HepG2 (cell line): ENCODE measurements around the gene GNL2. TPM values are rescaled to one million over a fixed set of nuclear protein-coding genes. Genes with fewer than 3 reads are reported as not detected.

ENCODE experiments used
- GATAD1 ChIP-seq: IDR thresholded peaks from 2 replicates; pipeline ENCODE4 v1.6.1; 2016; ENCODE audit warnings: missing genetic modification reagents, missing compliant biosample characterization
- IRF1 ChIP-seq: sonication (generic); formaldehyde crosslinking; IDR thresholded peaks from 2 replicates; pipeline ENCODE4 v1.4.0; 2020; ENCODE audit warnings: low read depth, mild to moderate bottlenecking, missing genetic modification reagents
- JUN ChIP-seq: sonication (generic); formaldehyde crosslinking; IDR thresholded peaks from 2 replicates; pipeline ENCODE4 v1.4.0; 2020; ENCODE audit warnings: mild to moderate bottlenecking, missing genetic modification reagents
- NFATC3 ChIP-seq: sonication (generic); formaldehyde crosslinking; IDR thresholded peaks from 2 replicates; pipeline ENCODE4 v1.5.1; 2020; ENCODE audit warnings: mild to moderate bottlenecking, missing genetic modification reagents
- PATZ1 ChIP-seq: sonication (generic); formaldehyde crosslinking; IDR thresholded peaks from 2 replicates; pipeline ENCODE4 v1.4.0; 2020; ENCODE audit warnings: missing genetic modification reagents
- PITX1 ChIP-seq: sonication (generic); formaldehyde crosslinking; IDR thresholded peaks from 2 replicates; pipeline ENCODE4 v1.5.1; 2020; ENCODE audit warnings: mild to moderate bottlenecking, missing genetic modification reagents
- RELA ChIP-seq: sonication (generic); formaldehyde crosslinking; IDR thresholded peaks from 2 replicates; pipeline ENCODE4 v1.4.0; 2020; ENCODE audit warnings: missing genetic modification reagents
- SIX4 ChIP-seq: sonication (generic); formaldehyde crosslinking; IDR thresholded peaks from 2 replicates; pipeline ENCODE4 v1.4.0; 2020; ENCODE audit warnings: missing genetic modification reagents
- TCF12 ChIP-seq, 2 experiments: fragments of 450-650 bp in 1 of 2; sonication (generic) in 1 of 2; formaldehyde crosslinking in 1 of 2; IDR thresholded peaks; 2 replicates each; pipeline versions ENCODE4 v1.6.1 to v1.8.0; 2017 to 2022; ENCODE audit warnings: antibody characterized with exemption in 1 of 2, mild to moderate bottlenecking in 1 of 2, missing genetic modification reagents in 1 of 2, moderate library complexity in 1 of 2
- YY1 ChIP-seq: IDR thresholded peaks from 2 replicates; pipeline ENCODE4 v1.6.1; 2011; ENCODE audit warnings: low read length, low read depth, moderate library complexity, mild to moderate bottlenecking; ENCODE audit not compliant: insufficient read depth, insufficient replicate concordance
- ZC3H13 ChIP-seq: sonication (generic); formaldehyde crosslinking; IDR thresholded peaks from 2 replicates; pipeline ENCODE4 v1.8.1; 2023; ENCODE audit warnings: mild to moderate bottlenecking, missing genetic modification reagents, moderate library complexity
- ZNF230 ChIP-seq: sonication (generic); formaldehyde crosslinking; IDR thresholded peaks from 2 replicates; pipeline ENCODE4 v1.4.0; 2020; ENCODE audit warnings: mild to moderate bottlenecking, missing genetic modification reagents
- ZNF317 ChIP-seq: sonication (generic); formaldehyde crosslinking; IDR thresholded peaks from 2 replicates; pipeline ENCODE4 v1.5.0; 2020; ENCODE audit warnings: mild to moderate bottlenecking, missing genetic modification reagents
- ZNF510 ChIP-seq: sonication (generic); formaldehyde crosslinking; IDR thresholded peaks from 2 replicates; pipeline ENCODE4 v1.4.0; 2020; ENCODE audit warnings: low read depth, mild to moderate bottlenecking, missing genetic modification reagents
- ZNF550 ChIP-seq: sonication (generic); formaldehyde crosslinking; IDR thresholded peaks from 2 replicates; pipeline ENCODE4 v1.4.0; 2020; ENCODE audit warnings: mild to moderate bottlenecking, missing genetic modification reagents, borderline replicate concordance
- ZNF557 ChIP-seq: sonication (generic); formaldehyde crosslinking; IDR thresholded peaks from 2 replicates; pipeline ENCODE4 v1.4.0; 2020; ENCODE audit warnings: missing genetic modification reagents
- ZNF7 ChIP-seq: IDR thresholded peaks from 2 replicates; pipeline ENCODE4 v1.6.1; 2016; ENCODE audit warnings: missing biosample characterization, missing genetic modification reagents
- ZNF781 ChIP-seq: sonication (generic); formaldehyde crosslinking; IDR thresholded peaks from 2 replicates; pipeline ENCODE4 v1.5.1; 2020; ENCODE audit warnings: borderline replicate concordance, mild to moderate bottlenecking, missing genetic modification reagents; ENCODE audit errors: not compliant biosample characterization
- polyA plus RNA-seq, 8 experiments: library from polyadenylated mRNA; depleted of rRNA in 3 of 8; stranded (reverse) in 7 of 8; unstranded in 1 of 8; fragments of >200 nt; fragmentation: Illumina TruSeq in 4 of 8; extraction: Trizol in 4 of 8; gene quantifications; 2 replicates each; pipeline versions ENCODE4 v1.2.1 to v1.2.3, GENCODE V29; 2011 to 2016; ENCODE audit warnings: low read depth in 4 of 8, missing spikeins in 1 of 8, mixed read lengths in 1 of 8; ENCODE audit not compliant: insufficient read depth in 1 of 8
- total RNA-seq, 5 experiments: library from RNA; depleted of rRNA; stranded (reverse); fragments of >200 nt; fragmentation: Illumina TruSeq; extraction: Trizol; gene quantifications; 2 replicates each; pipeline ENCODE4 v1.2.3, GENCODE V29; 2016; ENCODE audit warnings: low read depth in 1 of 5
- TF ChIP-seq, protein P1 (sequence below): sonication (generic); formaldehyde crosslinking; IDR thresholded peaks from 2 replicates; pipeline ENCODE4 v1.5.1; 2020; ENCODE audit warnings: mild to moderate bottlenecking, missing genetic modification reagents
- TF ChIP-seq, protein P2 (sequence below): sonication (generic); formaldehyde crosslinking; IDR thresholded peaks from 2 replicates; pipeline ENCODE4; 2020; ENCODE audit warnings: missing genetic modification reagents, mild to moderate bottlenecking, borderline replicate concordance

Gene GNL2
- total and polyA plus RNA-seq, 2 of the 13 experiments (the other 11 are each of a cell fraction or from before 2014, with no cell fraction given), result 32.1 to 72.1 TPM

DNA sequence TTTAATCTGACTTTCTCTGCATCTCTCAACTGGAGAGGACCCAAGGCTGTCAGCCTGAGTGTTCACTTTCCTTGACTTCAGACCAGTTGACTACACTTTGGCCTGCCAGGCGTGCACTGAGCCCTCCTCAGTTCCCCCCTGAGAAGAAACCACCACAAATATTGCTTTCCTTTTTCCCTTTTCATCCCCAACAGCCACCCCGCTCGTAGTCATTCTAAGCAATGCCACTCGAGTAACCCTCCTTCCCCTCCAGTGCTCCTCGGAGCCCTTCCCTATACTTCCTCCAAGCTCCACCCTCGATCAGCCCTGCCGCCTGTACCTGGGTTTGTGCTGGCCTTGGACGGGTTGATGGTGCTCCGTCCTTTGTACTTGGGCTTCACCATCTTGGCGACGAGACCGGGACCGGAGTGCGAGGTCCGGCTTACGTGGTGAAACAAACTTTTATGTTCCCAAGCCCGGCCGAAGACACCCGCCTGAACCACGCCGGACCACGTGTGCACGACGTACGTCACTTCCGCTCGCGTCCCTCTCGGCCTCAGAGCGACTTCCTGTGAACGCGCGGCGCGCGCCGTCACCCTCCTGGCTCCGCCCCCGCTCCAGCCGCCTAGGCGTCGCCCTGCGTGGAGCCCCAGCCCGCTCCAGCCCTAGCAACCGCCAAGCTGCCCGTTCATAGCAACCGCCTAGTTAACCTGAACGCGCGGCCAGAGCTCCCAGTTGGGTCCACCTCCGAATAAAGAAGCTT, at the start of gene GNL2 (continued):
- TF ChIP-seq ZNF510 (CRISPR knock-in tag) (peak; percentile 90), ZNF781 (CRISPR knock-in tag) (peak; percentile 92), SIX4 (CRISPR knock-in tag) (no peak), JUN (no peak; the same call in 1 of the 2 replicates), PATZ1 (CRISPR knock-in tag) (0 out of 2 replicates have a peak, but pooled peaks have one; percentile 10), RELA (CRISPR knock-in tag) (no peak), PITX1 (peak; percentile 62; the same call in 1 of the 2 replicates), ZNF317 (no peak; the same call in 1 of the 2 replicates), GATAD1 (CRISPR knock-in tag) (peak; percentile 94), NFATC3 (CRISPR knock-in tag) (0 out of 2 replicates have a peak, but pooled peaks have one; percentile 18), IRF1 (CRISPR knock-in tag) (no peak), YY1 (peak; percentile 27), ZNF557 (CRISPR knock-in tag) (0 out of 2 replicates have a peak, but pooled peaks have one; percentile 49), ZC3H13 (CRISPR knock-in tag) (no peak), TCF12 (IDR thresholded peaks at IDR 0.05) (no peak), TCF12 (CRISPR knock-in tag; IDR thresholded peaks at IDR 0.05) (no peak), ZNF7 (CRISPR knock-in tag) (no peak), ZNF550 (CRISPR knock-in tag) (0 out of 2 replicates have a peak, but pooled peaks have one; percentile 41), ZNF230 (CRISPR knock-in tag) (peak; percentile 77; the same call in 1 of the 2 replicates)
- TF ChIP-seq, protein P1, sequence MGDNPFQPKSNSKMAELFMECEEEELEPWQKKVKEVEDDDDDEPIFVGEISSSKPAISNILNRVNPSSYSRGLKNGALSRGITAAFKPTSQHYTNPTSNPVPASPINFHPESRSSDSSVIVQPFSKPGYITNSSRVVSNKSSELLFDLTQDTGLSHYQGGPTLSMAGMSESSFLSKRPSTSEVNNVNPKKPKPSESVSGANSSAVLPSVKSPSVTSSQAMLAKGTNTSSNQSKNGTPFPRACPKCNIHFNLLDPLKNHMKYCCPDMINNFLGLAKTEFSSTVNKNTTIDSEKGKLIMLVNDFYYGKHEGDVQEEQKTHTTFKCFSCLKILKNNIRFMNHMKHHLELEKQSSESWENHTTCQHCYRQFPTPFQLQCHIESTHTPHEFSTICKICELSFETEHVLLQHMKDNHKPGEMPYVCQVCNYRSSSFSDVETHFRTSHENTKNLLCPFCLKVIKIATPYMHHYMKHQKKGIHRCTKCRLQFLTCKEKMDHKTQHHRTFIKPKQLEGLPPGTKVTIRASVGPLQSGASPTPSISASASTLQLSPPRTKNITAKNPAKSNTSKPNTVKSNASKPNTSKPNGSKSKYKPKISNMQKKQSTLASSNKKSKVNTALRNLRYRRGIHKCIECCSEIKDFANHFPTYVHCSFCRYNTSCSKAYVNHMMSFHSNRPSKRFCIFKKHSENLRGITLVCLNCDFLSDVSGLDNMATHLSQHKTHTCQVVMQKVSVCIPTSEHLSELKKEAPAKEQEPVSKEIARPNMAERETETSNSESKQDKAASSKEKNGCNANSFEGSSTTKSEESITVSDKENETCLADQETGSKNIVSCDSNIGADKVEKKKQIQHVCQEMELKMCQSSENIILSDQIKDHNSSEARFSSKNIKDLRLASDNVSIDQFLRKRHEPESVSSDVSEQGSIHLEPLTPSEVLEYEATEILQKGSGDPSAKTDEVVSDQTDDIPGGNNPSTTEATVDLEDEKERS (CRISPR knock-in tag), result peak; percentile 77; the same call in 1 of the 2 replicates
- TF ChIP-seq, protein P2, sequence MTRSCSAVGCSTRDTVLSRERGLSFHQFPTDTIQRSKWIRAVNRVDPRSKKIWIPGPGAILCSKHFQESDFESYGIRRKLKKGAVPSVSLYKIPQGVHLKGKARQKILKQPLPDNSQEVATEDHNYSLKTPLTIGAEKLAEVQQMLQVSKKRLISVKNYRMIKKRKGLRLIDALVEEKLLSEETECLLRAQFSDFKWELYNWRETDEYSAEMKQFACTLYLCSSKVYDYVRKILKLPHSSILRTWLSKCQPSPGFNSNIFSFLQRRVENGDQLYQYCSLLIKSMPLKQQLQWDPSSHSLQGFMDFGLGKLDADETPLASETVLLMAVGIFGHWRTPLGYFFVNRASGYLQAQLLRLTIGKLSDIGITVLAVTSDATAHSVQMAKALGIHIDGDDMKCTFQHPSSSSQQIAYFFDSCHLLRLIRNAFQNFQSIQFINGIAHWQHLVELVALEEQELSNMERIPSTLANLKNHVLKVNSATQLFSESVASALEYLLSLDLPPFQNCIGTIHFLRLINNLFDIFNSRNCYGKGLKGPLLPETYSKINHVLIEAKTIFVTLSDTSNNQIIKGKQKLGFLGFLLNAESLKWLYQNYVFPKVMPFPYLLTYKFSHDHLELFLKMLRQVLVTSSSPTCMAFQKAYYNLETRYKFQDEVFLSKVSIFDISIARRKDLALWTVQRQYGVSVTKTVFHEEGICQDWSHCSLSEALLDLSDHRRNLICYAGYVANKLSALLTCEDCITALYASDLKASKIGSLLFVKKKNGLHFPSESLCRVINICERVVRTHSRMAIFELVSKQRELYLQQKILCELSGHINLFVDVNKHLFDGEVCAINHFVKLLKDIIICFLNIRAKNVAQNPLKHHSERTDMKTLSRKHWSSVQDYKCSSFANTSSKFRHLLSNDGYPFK (CRISPR knock-in tag), result peak; percentile 77; the same call in 1 of the 2 replicates
